ENCODE measurements around the gene POU3F1.

POU3F1 gene

DNA sequence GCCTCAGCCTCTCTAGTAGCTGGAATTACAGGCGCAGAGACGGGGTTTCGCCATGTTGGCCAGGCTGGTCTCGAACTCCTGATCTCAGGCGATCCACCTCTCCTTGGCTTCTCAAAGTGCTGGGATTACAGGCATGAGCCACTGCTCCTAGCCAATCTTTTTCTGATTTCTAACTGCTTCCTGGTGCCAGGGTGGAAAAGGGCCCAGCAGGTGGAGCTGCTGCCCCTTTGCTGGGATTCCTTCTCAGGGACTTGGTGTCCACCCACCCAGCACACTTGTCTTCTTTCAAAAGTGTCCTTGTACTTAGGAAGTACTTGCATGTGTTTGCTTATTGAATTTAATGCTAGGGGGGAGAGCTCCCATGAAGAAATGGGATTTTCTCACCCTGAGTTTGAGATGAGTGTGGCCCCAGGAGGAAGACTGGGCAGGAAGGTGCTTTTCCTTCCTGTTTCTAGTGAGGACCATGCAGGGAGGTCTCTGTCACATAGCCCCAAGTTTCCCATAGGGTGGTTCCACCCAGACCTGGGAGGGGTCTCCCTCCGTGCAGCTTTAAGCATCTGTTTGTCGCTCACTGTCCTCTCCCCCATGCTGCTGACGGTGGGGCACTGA lies 19.9 kb downstream of the POU3F1 start:
- DNase-seq: peak; percentile 46

GRCh38 chr1:38025664-38026063 lies 20.9 kb downstream of the POU3F1 start:
- DNase-seq: no peak

DNA sequence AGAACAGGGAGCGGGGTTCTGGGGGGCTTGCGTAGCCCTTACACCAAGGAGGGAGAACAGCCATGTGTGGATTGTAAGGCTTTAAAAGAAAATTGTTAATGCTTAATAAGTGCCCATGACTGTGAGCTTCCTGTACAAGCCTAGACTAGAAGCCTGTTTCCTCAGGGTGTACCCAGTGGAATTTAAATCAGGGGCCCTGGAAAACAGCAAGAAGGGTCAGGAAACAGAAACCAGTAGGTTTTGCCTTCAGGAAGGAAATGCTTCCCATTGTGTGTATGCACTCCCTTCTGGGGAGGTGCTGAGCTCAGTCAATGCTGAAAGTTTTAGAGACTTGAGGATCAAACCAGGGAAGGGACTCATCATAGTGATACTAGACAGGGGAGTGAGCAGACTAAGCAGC lies 21.4 kb downstream of the POU3F1 start:
- DNase-seq: no peak

- DNase-seq: no peak
These were observed 23.8 kb downstream of the POU3F1 start for GRCh38 chr1:38022810-38023209.

GRCh38 chr1:38021969-38022368 lies 24.6 kb downstream of the POU3F1 start:
- DNase-seq: no peak

- no peak for DNase-seq
These were observed 26.2 kb downstream of the POU3F1 start for GRCh38 chr1:38020396-38020795.

- DNase-seq: peak; percentile 44
These were observed 27.7 kb downstream of the POU3F1 start for GRCh38 chr1:38018864-38019343.

- DNase-seq: peak; percentile 24
These were observed 30.4 kb downstream of the POU3F1 start for GRCh38 chr1:38015978-38016725.

DNA sequence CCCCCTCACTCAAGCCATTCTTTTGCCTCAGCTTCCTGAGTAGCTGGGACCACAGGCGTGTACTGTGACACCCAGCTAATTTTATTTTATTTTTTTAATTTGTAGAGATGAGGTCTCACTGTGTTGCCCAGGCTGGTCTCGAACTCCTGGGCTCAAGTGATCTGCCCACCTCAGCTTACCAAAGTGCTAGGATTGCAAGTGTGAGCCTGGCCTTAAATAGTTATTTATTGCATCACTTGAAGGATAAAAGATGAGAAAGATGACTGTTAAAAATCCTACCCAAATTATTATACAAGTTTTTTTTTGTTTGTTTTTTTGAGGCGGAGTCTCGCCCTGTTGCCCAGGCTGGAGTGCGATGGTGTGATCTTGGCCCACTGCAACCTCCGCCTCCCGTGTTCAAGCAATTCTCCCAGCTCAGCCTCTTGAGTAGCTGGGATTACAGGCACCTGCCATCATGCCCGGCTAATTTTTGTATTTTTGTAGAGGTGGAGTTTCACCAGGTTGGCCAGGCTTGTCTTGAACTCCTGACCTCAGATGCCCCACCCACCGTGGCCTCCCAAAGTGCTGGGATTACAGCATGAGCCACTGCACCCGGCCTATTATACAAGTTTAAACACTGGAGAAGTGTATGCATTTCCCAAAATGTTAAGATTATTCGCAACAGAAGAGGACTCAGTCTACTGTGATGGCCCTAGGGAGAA lies 31.7 kb downstream of the POU3F1 start:
- DNase-seq: no peak

DNA sequence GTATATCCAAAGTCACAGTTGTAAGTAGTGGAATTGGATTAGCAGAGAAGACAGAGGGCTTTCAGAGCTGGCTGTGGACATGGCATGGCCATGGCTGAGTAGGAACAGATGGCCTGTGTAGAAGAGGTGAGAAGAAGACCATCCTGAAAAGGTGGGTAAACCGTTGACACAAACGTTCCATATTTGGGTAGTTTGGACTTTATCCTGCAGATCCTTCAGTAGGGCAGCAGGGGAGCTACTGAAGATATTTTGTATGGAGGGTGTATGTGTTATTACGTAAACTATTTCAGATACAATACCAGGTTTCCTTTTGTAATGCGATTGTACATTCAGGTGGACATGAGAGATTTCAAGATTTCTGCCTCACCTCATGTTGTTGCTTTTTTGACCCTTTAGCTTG lies 32.4 kb downstream of the POU3F1 start:
- DNase-seq: no peak

- DNase-seq: no peak
These were observed 33.4 kb downstream of the POU3F1 start for GRCh38 chr1:38013227-38013622.

DNA sequence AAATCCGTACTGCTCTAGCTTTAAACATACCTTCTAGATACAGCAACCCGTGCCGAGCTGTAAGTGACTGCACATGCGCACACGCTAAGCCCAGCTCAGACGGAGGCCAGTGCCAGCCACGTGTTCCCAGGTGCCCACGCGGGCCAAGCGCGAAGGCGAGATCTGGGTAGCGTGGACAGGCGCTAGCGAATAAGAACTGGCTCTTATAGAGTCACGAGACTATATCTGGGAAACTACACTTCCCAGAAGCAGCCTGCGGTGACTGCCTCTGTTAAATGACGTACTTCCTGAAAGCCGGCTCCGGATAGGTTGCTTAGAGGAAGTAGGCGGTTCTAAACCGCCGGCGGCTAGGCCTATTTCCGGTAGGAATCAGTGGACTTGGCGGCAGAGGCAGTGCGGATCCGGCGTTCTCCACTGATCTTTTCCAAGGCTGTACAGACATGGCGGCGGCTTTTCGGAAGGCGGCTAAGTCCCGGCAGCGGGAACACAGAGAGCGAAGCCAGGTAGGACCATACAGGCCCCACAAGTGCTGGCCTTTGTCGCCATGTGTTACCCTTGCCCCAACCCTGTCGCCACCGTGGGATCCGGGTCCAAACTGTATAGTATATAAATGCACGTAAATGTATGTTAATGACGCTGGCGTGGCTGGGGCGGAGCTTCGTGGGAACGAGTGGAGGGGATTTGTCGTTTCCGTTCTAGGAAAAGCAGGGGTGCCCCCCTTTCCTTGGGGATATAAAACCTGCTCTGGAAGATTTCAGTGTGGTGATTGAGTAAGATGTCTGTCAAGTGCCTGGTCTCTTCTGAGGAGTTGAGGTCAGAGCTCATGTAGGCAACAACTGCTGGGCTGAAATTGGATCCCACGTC lies 34.0 kb downstream of the POU3F1 start, which contains the start of gene UTP11:
TSS of gene UTP11 (plus strand) at position 372 of the 864 bp plus-strand sequence. CDS start at position 441, 69 bp downstream.
- peak; percentile 98 for DNase-seq

- no peak for DNase-seq
These were observed 36.8 kb downstream of the POU3F1 start for GRCh38 chr1:38009841-38010180.

DNA sequence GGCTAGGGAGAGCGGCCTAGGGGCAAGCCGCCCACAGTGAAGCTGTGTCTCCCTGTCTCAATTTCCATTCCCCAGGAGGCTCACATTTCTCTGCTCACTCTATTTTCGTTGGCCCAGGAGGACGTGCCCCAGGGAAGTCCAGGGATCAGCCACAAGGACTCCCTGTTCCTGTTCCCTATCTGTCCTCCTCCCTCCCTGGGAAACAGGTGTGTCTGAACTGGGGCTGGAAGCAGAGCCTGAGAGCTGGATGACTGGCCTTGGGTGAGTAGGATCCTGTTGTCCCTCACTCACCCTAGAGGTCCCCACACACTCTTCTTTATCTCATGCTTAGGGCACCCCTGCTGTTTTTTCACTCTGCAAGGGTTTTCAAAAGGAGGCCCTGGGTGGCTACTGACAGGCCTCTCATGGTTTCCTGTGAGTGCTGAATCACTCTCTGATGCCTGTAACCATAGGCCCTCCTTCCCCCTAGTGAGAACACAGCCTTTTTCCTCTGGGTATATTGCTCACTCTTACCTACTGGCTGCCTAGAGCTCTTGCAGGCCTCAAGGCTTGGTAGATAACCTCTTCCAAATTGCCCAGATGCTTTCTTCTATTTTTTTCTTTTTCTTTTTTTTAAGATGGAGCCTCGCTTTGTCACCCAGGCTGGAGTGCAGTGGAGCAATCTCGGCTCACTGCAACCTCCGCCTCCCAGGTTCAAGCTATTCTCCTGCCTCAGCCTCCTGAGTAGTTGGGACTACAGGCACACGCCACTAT lies 37.3 kb downstream of the POU3F1 start:
- no peak for DNase-seq

GRCh38 chr1:38006008-38006828 lies 40.4 kb downstream of the POU3F1 start:
- DNase-seq: no peak

DNA sequence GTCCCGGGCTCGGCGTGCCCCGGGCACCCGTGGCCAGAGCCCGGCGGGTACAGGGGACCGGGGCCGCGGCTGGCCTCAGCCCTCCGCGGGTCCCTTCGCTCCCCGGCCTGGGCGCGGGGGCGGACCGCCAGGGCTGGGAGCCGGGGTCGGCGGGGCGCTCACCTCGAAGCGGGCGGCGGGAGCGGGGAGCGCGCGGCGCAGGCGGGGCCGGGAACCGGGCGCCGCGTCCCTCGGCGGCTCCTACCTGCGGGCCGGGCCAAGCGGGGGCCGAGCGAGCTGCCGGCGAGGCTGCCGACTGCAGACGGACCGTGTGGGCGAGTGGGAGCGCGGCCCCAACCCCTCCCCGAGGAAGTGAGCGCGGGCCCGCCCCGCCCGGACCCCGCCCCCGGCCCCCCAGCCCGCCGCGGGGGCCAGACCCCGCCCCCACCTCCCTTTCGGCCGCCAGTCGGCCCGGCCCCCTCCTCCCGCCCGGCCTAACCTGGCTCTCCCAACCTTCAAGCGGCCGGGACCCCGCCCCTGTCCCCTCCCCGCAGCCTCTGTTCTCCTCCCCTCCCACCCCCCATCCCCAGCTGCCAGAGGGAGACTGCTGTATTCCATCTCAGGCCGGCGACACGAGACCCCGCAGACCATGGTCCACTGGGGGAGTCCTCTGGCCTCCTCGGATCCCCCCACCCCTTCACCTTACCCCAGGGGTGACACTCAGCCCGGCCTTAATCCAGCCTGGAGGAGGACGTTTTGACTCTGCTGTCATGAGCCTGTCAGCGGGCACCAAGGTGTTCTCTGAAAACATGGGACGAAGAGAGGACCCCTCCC lies 41.2 kb downstream of the POU3F1 start, which contains the start of gene FHL3:
TSS of gene FHL3 (minus strand) at position 320 of the 813 bp plus-strand sequence. CDS start 6,102 bp downstream, outside the sequence.
- no peak for DNase-seq

GRCh38 chr1:38004284-38005108 lies 42.1 kb downstream of the POU3F1 start:
- no peak for DNase-seq

DNA sequence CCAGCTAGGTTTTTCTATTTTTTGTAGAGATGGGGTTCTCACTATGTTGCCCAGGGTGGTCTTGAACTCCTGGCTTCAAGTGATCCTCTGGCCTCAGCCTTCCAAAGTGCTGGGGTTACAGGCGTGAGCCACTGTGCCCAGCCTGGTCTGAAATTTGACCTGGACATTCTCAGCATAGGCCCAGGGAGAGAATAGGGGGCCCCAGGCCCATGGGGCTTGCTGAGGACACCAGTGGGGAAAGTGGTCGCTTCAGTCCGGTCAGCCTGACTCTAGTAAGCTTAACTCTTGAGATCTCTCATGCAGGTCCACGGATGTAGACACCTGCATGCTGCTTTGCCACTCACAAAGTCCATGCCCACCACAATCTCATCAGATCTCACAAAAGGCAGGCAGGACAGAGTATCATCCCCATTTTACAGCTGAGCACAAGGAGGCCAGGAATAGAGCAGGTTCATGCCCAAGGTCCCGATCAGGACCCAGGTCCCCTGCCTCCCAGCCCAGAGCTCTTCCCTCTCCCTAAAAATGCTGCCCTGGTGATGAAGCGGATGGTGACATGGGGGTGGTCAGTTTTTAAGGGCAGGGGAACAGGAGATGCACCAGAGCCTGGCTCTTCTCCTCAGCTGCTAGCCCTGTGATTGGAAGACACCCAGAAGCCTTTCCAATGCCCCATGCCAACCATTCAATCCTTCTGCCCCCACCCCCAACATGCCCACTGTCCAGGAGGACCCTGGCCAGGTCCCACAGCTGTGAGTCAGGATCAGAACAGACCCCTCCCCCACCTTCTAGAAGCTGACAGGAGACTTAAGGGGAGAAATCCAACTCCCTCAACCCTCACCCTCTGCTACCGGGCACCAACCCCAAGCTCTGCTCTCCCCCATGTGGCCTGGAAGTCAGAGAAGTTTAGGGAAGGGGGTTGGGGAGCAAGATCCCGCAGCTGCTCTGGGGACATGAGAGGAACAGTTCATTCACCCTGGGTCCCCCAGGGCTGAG lies 43.0 kb downstream of the POU3F1 start:
- DNase-seq: peak; percentile 46
